Hematopoietic multipotent progenitor cell treated with erythropoietin and hydrocortisone succinate and interleukin-3 and kit ligand, for 17 days (in vitro differentiated cells): ENCODE results near the gene EDN2.

Experiments used
- DNase-seq: peaks from one replicate; pipeline ENCODE4 v3.0.0-alpha.2; 2015; ENCODE audit warnings: low spot score

The EDN2 gene

DNA sequence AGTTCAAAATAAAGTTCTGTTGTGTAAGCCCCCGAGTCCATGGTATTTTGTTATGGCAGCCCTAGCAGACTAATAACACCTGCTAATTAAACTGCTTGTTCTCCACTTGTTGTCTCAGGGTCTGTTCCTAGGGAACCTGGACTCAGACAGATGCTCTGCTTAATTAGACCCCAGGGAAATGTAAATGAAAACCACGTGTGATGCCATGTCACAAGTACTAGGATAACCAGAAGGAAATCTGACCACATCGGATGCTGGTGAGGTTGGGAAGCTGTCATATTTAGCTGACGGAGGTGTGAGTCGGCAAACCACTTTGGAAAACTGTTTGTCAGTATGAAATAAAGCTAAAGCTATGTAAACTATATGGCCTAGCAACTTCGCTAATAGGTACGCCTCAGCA lies 19.6 kb downstream of the EDN2 start:
- DNase-seq = no peak

DNA sequence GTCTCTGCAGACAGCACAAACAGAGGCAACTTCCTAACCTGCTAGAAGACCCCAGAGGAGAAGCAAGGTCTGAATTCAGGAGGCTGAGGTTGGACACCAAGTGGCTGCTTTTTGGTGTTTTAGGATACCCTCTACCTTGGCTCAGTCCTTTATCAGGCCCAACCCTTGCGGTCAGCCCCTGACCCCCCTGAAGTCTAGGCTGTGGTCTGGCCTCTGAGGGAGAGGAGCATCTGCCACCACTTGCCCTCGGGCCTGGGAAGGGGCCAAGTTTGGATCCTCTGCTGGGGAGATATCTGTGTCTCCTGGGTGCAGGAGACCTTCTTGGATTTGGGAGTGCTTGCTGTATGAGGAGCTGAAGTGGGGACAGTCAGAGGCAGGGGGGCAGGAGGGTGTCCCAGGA lies 21.0 kb downstream of the EDN2 start:
- DNase-seq = no peak

GRCh38 chr1:41462680-41463004 lies 21.8 kb downstream of the EDN2 start:
- DNase-seq = no peak

- DNase-seq = no peak
These were observed 22.4 kb downstream of the EDN2 start for GRCh38 chr1:41461790-41462679.

DNA sequence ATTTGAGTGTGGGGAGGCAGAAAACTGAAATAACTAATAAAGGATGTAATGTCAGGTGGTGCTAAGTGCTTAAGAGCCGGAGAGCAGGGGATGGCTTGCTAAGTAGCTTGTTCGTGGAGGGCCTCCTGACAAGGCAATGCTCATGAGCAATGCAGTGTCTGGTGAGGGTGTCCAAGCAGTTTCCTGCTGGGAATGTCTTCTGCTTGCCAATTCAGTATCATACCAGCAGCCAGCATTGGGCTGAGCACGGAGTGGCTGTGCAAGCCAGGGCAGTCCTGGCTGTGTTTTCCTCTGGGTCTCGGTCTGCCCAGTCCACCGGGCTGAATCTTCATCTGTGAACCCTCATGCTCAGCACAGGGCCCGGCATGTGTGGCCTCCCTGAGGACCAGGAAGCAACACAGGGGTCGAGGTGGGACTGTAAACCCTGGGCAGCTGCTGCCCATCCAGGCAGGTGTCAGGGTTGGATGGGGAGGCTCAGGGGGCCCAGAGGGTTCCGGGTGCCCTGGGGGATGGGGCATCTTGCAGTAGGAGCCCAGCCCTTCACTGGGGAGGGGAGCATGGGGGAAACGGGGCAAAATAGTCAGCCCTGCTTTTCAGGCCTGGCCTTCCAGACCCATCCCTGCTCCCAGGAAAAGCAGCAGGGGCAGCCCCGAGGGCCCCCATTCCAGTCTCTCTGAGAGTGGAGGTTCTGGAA lies 27.5 kb downstream of the EDN2 start:
- no peak for DNase-seq

DNA sequence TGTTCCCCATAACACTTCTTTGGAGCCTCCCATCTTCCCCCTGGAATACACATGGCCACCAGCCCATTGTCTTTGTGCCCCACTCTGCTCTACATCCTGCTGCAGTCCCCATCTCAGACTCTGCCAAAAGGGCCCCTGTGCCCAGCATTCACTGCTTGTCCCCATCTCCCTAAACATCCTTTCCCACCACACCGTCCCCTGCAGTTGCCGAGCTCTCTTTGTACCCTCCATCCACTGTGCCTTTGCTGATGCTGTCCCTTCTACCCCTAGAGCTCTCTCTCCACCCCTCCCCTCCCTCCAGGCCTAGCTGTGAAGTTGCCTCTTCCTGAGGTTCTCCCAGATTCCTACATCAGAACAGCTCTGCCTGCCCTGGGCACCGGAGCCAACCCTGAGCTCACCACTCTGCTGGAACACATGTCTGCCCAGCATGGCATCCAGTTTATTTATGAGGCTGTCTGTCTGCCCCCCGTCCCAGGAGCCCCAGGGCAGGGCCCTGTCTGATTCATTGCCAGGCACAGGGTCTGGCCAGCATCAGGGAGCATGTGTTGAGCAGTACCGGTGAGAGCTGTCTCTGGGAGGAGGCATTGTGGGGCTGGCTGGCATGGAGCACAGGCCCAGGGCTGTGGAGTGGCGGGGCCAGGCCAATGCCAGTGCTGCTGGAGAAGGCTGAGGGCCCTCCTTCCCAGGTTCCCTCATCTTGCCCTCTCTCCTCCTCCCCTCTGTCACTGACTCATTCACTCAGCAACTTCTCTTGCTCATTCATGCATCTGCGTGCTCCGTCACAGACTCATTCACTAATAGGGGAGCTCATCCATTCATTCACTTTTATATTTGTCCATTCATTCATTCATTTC lies 28.8 kb downstream of the EDN2 start:
- no peak for DNase-seq

- no peak for DNase-seq
These were observed 30.1 kb downstream of the EDN2 start for GRCh38 chr1:41454406-41454805.

- DNase-seq = no peak
These were observed 31.7 kb downstream of the EDN2 start for GRCh38 chr1:41452704-41453290.

DNA sequence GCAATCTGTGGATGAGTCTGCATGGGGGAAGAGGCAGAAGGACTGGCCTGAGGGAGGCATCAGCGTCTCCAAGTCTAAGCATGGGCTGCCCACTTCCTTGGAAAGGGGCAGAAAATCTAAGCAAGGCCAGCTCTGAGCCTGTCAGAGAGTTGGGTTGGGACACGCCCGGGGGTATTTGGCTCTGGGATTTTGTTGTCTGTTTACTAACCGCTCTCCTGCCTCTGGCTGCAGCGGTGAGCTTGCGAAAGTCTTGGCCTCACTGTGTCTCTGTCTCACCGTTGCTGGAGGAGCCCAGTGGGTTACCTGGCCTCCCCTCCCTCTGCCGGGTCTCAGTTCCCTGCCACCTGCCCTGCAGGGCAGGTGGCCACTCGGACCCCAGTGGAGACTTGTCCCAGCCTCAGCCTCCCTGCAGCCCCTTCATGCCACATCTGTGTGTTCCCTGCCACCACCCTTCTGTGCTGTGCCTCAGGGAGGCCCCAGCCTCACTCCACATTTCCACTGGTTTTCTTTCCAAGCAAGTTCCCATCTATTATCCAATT lies 33.7 kb downstream of the EDN2 start:
- DNase-seq = no peak

DNA sequence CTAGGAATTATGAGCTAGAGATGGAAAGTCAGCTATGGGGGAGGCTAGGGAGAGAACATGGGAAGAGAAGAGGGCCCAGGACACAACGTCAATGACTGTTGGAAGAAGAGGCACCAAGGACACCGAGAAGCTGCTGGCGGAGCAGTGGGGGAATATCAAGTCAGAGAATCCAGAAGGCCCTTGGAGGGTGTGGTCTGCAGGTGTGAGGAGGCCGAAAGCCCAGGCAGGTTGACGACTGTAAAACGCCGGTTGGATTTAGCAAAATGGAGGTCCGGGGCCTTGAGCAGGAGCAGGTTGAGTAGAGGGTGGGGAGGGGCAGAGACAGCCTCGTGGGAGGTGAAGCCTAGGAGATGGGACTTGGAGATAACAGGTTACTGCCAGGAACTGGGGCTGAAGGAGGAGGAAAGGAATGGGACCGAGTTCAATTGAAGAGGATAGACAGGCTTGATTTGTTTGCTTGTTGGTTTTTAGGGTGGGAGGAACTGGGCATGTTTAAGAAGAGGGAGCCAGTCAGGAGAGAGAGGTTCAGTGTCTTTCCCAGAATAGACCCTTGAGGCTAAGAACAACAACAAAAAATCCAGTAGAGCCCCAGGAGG lies 35.1 kb downstream of the EDN2 start:
- no peak for DNase-seq

- no peak for DNase-seq
These were observed 35.7 kb downstream of the EDN2 start for GRCh38 chr1:41448821-41449220.

GRCh38 chr1:41447995-41448770 lies 36.3 kb downstream of the EDN2 start:
- DNase-seq = no peak

DNA sequence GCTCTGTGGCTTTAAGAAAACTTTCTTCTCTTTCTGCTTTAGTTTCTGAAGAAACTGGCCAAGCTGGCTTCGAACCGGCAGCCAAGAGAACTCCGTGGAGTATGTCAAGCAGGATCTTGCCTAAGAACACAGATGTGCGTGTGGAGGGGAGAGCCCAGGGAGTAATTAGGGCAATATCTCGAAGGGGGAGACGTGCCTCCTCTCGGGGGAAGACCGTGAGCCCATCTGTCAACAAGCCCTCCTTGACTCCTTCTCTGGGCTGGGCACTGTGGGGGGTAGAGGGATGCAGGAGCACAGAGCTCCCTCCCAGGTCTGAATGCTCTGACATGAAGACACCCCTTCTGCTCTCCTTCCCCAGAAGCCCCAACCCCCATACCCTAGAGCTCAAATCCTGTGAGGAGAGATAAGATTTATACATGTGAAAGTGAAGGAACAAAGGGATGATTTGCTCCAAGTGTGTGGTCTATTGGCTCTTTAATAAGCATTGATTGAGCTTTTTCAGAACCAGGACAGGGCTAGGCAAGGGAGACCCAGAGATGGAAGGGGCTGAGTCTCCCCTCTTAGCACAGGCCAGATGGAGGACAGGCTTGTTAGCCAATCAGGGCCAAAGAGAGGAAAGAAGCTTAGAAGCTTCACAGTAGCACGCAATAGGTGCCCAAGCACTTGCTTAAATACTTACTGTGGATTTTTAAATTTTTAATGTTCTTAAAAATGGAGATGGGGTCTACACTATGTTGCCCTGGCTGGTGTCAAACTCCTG lies 37.5 kb downstream of the EDN2 start:
- DNase-seq = no peak

DNA sequence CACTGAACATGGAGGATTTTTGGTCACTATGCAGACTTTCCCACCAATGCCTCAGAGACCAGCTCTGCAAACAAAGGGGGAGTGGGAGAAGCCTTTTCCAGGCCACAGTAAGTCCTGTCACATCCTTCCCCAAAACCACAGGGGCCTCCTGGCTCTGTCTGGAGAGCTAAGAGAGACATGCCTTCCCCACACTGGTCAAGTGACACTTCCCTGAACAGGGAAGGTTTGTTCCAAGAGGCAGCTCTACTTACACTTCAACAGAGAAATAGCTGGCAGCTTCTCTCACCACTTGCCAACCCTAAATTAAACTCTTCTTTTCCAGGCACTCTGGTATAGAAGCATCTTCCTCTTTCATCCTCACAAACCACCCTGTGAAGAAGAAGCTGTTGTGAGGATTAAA lies 39.7 kb downstream of the EDN2 start:
- no peak for DNase-seq

- no peak for DNase-seq
These were observed 40.2 kb downstream of the EDN2 start for GRCh38 chr1:41444246-41444645.

DNA sequence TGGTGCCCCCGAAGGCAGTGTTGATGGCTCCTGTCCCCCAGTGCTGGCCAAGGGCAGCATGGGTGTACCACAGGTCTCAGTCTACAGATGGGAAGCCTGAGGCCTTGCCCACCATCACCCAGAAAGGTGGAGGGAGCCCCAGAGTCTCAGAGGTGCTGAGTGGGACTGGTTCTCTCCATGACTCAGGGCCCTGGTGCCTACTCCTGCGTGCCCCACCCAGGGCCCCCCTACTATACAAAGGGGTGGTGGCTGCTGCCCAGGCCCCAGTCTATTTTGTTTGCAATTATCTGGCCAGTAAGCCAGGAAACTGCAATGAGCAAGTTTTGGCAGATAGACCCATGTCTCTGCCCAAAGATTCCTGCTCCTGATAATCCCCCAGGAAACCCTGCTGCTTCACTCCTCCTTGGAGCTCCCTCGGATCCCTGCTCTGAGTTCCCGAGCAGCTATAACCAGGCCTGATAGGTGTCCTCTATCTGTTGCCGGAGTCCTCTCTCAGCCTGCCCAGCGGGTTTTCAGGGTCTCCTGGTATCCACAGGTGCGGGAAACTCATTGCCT lies 41.7 kb downstream of the EDN2 start:
- no peak for DNase-seq

DNA sequence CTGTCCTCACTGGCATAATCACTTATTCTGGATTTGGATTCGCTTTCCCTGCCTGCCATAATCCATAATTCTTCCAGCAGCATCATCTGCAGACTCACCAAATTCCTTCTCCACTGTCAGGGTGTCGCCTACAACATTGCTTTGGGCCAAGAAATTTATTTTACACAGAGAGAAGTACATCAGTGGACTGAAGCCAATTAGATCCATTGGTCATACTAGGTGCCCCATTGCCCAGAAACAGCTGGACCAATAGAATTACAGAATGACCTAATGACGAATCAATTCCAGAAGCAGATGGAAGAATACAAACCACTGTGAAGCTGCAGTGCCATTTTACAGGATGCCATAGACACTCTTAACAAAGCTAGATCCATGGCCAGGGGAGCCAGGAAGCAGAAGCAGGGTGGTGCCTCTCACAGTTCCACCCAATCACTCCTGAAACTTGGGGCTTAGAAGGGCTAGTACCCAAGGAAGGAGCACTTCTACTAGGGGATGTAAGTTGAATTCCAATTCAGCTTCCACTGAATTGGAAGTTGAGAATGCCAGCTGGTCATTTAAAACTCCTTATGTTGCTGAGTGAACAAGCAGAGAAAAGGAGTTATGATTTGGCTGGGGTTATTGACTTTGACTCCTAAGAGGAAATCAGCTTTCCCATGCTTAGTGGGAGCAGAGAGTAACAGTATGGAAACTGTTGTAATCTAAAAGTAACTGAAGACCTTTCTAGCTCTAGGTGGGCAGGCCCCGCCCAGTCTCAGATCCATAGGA lies 44.0 kb downstream of the EDN2 start:
- DNase-seq = no peak

GRCh38 chr1:41439234-41439633 lies 45.2 kb downstream of the EDN2 start:
- no peak for DNase-seq

GRCh38 chr1:41438711-41439110 lies 45.8 kb downstream of the EDN2 start:
- no peak for DNase-seq
